Hematopoietic multipotent progenitor cell treated with erythropoietin and hydrocortisone succinate and interleukin-3 and kit ligand, for 6 days (in vitro differentiated cells): Measurements from ENCODE around the gene GPR45.
"Not testable (repeated sequence)": the region's sequence is repeated elsewhere in the genome, so short reads cannot be mapped to it uniquely, and the experiment has no call there.

Experiments used
- DNase-seq: peaks from one replicate; pipeline ENCODE4 v3.0.0-alpha.2; 2015

Gene GPR45, protein sequence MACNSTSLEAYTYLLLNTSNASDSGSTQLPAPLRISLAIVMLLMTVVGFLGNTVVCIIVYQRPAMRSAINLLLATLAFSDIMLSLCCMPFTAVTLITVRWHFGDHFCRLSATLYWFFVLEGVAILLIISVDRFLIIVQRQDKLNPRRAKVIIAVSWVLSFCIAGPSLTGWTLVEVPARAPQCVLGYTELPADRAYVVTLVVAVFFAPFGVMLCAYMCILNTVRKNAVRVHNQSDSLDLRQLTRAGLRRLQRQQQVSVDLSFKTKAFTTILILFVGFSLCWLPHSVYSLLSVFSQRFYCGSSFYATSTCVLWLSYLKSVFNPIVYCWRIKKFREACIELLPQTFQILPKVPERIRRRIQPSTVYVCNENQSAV

GRCh38 chr2:105241443-105241842 lies at the start of gene GPR45:
GPR45 (plus strand) TSS chr2:105241743; CDS start chr2:105241859, 116 bp downstream.
- DNase-seq, result no peak

GRCh38 chr2:105194022-105194675 lies 47.4 kb upstream of the GPR45 start:
- DNase-seq, result no peak

GRCh38 chr2:105196651-105197050 lies 44.9 kb upstream of the GPR45 start:
- DNase-seq, result no peak

- DNase-seq, result no peak
Observed at GRCh38 chr2:105215586-105216192, 25.9 kb upstream of the GPR45 start.

DNA sequence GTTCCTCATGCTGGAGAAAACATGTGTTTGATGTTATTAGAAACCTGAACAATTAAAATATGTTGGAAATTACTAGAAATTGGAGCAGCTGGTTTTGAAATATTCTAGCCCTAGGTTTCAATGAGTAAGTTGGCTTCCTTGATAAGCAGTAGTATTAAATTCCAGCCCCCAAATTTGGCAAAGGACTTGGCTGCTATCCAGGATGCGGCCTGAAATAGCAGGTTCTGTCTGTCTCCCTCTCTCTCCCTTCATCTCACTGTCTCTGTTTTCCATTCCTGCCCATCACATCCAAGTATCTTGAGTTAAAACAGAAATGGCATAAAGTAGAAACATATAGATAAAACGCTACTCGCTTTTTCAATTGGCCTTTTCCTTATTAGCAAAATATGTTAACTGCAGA lies 20.9 kb upstream of the GPR45 start:
- no peak for DNase-seq

DNA sequence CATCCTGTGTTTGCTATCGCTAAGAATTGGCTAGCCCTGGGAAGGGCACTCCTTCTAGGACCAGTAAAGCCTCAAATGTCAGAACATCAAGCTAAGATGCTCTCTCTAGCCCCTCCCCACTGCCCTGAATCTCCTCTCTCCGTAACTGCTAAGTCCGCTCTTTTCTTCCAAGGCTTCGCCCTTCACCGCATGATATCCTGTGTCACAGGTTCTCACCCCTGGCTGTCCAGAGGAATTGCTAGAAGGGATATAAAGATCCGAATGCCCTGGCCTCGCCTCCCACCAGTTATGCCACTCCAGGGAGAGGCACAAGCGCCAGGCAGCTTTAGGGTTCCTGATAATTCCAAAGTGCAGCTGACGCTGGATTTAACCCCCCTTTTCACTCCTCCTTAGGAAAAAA lies 17.1 kb upstream of the GPR45 start:
- no peak for DNase-seq

- no peak for DNase-seq
Observed at GRCh38 chr2:105231232-105231619, 10.3 kb upstream of the GPR45 start.

- DNase-seq, result peak; percentile 95
Observed at GRCh38 chr2:105235388-105236059, 6.0 kb upstream of the GPR45 start.

GRCh38 chr2:105236060-105236424 lies 5.5 kb upstream of the GPR45 start:
- DNase-seq, result no peak

DNA sequence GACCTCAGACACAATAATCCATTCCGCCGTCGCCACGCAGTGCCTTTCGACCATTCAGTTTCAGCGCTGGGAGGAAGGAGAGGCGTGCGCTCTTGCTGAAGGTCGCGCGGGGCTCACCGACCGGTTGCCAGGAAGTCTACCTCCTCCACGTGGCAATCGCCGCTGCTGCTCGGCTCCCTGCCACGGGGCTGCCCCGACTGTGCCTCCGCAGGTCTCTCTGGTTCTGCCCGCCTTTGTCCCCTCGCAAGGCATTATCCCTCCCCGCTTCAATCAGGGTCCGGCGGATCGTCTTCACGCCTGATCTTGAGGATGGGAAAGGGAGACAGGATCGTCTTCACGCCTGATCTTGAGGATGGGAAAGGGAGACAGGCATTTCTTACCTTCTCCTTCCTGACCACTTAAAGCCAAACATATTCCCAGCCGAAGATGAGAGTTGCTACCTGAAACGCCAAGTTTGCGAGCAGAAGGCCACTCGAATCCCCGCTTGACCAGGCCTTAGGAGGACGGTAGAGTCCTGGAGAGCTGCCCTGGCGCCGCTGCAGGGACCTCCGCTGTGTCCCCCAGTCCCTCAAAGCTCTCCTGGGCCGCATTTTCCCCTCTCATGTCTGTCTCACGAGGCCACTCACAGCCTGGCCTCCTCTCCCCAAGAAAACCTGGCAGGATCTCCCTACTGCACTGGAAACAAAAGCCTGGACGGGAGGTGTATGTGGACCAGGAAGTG lies 4.3 kb upstream of the GPR45 start:
- DNase-seq, result no peak

DNA sequence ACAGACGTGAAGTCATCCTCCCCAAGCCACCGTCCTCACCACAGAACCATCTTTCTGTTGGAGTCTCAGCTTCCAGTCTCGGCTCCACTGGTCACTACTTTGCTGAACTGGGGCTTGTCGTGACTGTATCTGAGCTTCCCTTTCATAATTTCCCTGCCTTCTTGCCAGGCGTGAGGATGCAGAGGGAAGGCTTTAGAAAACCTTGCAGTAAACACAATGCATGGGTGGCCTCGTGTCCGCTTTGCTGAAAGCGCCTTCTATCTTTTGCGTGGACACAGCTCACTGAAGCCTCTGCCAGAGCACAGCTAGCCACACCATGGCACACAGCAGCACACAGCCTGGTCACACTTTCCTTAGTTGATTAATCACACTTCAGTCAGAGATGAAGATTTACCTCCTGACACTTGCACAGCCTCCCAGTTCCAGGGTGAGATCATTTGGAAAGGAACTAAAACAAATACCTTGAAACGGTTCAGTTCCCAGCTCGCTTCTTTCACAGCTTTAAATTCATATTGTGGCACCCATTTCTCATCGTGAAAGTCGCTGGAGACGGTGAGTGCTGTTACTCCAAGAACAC lies 2.8 kb upstream of the GPR45 start:
- no peak for DNase-seq

DNA sequence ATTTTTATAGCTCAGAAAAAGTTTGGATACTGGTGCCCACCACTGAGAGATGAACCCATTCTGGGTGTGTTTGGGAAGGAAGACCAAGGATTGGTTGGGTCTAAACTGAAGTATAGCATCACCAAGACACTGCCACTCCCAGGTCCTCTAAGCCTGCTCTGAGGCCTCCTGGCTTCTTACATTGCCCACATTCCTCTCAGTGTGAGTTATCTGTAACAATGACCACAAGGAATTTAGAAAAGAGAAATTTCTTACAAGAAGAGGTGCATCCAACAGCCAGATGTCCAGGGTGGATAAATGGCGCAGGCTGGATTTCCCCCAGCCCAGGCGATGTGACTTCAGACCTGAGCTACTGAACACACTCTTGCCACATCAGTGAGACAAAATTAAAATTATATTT lies 1.6 kb upstream of the GPR45 start:
- DNase-seq, result no peak

- no peak for DNase-seq
Observed at GRCh38 chr2:105242286-105242993, 897 bp downstream of the GPR45 start.

GRCh38 chr2:105243961-105244360 lies 2.4 kb downstream of the GPR45 start:
- peak; percentile 14 for DNase-seq

- peak; percentile 16 for DNase-seq
Observed at GRCh38 chr2:105244451-105244850, 2.9 kb downstream of the GPR45 start.

DNA sequence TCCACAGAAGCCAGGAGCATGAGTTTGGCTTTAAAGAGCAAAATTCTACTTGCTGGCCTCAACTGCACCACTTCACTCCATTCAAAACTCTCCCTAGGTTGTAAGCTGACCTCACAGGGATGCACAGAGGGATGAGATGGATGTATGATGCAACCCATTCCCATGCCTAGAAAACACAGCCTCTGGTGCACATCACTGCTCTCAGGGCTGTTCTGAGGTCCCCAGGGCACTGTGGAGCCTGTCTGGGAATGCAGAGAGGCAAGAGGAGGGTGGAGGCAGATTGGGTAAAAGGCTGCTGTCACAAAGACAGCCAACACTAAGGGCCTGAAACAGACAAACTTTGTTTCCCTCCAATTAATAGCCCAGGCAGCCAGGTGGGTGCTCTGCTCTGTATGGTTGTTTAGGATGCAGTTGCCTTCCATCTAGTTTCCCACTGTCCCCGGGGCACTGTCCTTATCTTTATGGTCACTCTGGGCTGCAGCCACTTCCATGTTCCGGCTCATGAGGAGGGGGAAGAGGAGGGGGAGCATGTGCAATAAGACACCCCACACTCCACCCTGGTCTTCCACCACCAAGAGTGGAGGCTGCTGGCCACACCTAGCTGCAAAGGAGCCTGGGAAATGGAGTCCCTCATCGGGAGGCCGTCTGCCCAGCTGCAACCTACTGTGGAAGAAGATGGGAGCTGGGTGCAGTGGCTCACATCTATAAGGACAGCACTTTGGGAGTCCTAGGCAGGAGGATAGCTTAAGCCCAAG lies 7.0 kb downstream of the GPR45 start:
- DNase-seq, result no peak

- DNase-seq, result no peak
Observed at GRCh38 chr2:105249181-105249580, 7.6 kb downstream of the GPR45 start.

- no peak for DNase-seq
Observed at GRCh38 chr2:105249891-105250290, 8.3 kb downstream of the GPR45 start.

DNA sequence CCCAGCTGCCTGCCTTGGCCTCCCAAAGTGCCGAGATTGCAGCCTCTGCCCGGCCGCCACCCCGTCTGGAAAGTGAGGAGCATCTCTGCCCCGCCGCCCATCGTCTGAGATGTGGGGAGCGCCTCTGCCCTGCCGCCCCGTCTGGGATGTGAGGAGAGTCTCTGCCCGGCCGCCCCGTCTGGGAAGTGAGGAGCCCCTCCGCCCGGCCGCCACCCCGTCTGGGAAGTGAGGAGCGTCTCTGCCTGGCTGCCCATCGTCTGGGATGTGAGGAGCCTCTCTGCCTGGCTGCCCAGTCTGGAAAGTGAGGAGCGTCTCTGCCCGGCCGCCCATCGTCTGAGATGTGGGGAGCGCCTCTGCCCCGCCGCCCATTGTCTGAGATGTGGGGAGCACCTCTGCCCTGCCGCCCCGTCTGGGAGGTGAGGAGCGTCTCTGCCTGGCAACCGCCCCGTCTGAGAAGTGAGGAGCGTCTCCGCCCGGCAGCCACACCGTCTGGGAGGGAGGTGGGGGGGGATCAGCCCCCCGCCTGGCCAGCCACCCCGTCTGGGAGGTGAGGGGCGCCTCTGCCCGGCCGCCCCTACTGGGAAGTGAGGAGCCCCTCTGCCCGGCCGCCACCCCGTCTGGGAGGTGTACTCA lies 9.6 kb downstream of the GPR45 start:
- DNase-seq, result not testable (repeated sequence)

DNA sequence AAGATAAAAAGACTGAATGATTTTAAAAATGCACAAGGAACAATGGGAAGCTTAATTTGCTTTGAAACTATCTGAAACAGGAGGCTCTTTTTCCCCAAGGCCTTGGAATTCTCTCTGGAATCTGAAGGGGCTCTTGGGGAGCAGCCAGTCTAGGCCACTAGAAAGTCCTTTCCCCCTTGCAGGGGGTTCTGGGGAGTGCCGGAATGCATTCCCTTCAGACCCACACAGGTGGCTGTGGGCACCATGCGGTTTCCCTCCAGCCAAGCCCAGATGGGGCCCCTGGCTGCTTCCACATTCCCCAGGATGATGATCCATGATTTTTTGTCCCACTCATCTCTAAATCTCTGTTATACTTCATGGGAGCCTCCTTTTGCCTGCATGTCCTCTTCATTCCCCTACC lies 10.7 kb downstream of the GPR45 start:
- no peak for DNase-seq
